ENCODE data around the gene MMP24. TPM values are rescaled to one million over a fixed set of nuclear protein-coding genes. Genes with fewer than 3 reads are reported as not detected.

MMP24 gene
- total RNA-seq, 1 experiment from 2014 or later, result 23.0 TPM

DNA sequence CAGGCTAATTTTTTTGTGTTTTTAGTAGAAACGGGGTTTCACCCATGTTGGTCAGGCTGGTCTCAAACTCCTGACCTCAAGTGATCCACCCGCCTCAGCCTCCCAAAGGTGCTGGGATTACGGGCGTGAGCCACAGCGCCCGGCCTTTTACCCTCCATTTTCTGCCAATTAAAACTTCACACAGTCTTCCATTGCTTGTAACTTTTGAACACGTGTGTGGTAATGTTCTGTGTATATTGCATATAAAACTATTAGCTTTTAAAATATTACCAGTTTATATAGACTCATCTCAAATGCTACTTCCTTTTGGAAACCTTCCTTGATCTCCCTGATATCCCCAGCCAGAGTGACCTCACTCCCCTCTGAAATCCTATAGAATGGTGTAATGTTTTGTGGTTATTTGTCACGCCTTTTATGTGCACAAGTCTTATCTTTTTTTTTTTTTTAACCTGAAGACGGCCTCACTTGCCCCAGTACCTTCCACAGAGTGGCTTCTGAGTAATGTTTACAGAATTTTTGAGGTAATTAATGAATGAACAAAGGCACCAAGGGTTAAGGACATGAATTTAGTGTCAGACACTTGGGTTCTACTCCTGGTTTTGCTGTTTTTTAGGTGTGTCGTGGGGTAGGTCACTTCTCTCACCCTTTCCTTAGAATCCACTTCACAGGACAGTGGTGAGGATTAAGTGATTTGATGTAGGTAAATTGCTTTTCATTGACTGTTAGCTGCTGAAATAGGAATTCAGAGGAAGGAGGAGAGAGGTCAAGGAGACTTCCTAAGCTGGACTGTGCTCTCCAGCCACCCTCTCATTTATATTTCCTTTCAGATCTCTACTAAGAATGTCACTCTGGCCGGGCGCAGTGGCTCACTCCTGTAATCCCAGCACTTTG, 11.2 kb upstream of the MMP24 start:
- no peak overlapping the region for H3K4me2 ChIP-seq (ENCODE audit: insufficient read depth, insufficient read length, low read length)
- WGBS (ENCODE audit: extremely low coverage, insufficient read length, low lambda C conversion rate), result no CpG with 5 or more reads among the region's 12 CpGs

More for the DNA sequence above, 11.2 kb upstream of the MMP24 start:
- no peaks in the 10 kb centered on the region for H3K23me2 ChIP-seq (ENCODE audit: insufficient read length, low read depth, low read length, poor library complexity, severe bottlenecking)
- H3K4me1 Mint-ChIP-seq, result no peaks in the 10 kb centered on the region
- H3K79me2 ChIP-seq (ENCODE audit: insufficient read depth, low read length), result no peaks in the 10 kb centered on the region
- H3K27me3 Mint-ChIP-seq (ENCODE audit: low read depth), result peaks cover 5% of the 10 kb centered on the region; the same call in 1 of the 2 replicates
- H2AFZ ChIP-seq (ENCODE audit: low read length), result no peak overlapping the region
- H3K23ac ChIP-seq (ENCODE audit: insufficient read length, low read depth, low read length), result no peak overlapping the region
- H2BK5ac ChIP-seq (ENCODE audit: insufficient read length, low read length), result no peak overlapping the region
- no peak overlapping the region for H3K27ac Mint-ChIP-seq
- no peaks in the 10 kb centered on the region for H3K9me3 ChIP-seq (ENCODE audit: control insufficient read depth, low read depth, low read length)
- no peaks in the 10 kb centered on the region for H3K36me3 Mint-ChIP-seq (ENCODE audit: insufficient read depth in 1 of 3, low read depth in 3 of 3)
- no peaks in the 10 kb centered on the region for H4K20me1 ChIP-seq (ENCODE audit: control insufficient read depth, insufficient read depth, insufficient read length)
- H3K4ac ChIP-seq (ENCODE audit: low read depth, low read length), result no peak overlapping the region
- H3K27ac ChIP-seq (ENCODE audit: insufficient read length, low read depth, low read length), result no peak overlapping the region
- H2BK120ac ChIP-seq (ENCODE audit: low read depth, low read length, poor library complexity, severe bottlenecking), result no peak overlapping the region
- no peaks in the 10 kb centered on the region for H3K79me1 ChIP-seq (ENCODE audit: insufficient read depth, low read depth, low read length, poor library complexity, severe bottlenecking)
- no peaks in the 10 kb centered on the region for H3K27me3 ChIP-seq (ENCODE audit: insufficient read depth, low read length)
- no peak for DNase-seq
- no peak overlapping the region for H3K9ac ChIP-seq (ENCODE audit: extremely low read depth, insufficient read length, low read length)
- H4K5ac ChIP-seq (ENCODE audit: insufficient read length, low read depth, low read length), result no peak overlapping the region
- TF ChIP-seq, protein P1, sequence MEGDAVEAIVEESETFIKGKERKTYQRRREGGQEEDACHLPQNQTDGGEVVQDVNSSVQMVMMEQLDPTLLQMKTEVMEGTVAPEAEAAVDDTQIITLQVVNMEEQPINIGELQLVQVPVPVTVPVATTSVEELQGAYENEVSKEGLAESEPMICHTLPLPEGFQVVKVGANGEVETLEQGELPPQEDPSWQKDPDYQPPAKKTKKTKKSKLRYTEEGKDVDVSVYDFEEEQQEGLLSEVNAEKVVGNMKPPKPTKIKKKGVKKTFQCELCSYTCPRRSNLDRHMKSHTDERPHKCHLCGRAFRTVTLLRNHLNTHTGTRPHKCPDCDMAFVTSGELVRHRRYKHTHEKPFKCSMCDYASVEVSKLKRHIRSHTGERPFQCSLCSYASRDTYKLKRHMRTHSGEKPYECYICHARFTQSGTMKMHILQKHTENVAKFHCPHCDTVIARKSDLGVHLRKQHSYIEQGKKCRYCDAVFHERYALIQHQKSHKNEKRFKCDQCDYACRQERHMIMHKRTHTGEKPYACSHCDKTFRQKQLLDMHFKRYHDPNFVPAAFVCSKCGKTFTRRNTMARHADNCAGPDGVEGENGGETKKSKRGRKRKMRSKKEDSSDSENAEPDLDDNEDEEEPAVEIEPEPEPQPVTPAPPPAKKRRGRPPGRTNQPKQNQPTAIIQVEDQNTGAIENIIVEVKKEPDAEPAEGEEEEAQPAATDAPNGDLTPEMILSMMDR (conservative IDR thresholded peaks at IDR 0.05), result no peak
- no peak overlapping the region for H4K8ac ChIP-seq (replicated peaks; ENCODE audit: insufficient read length, low read depth, low read length)
- no peak overlapping the region for H3K18ac ChIP-seq (ENCODE audit: insufficient read length, low read depth, low read length)
- H4K91ac ChIP-seq (ENCODE audit: insufficient read length, low read depth, low read length), result no peak overlapping the region
- no peak overlapping the region for H3T11ph ChIP-seq (ENCODE audit: low read length)
- no peaks in the 10 kb centered on the region for H3K9me3 Mint-ChIP-seq
- no peak overlapping the region for H3K4me3 Mint-ChIP-seq
- no peak overlapping the region for H2BK20ac ChIP-seq (ENCODE audit: low read depth, low read length, poor library complexity, severe bottlenecking)
- no peaks in the 10 kb centered on the region; the same call in 1 of the 2 replicates for H3K4me1 ChIP-seq (ENCODE audit: insufficient read depth, low read length)
- no peak overlapping the region for H2BK12ac ChIP-seq (ENCODE audit: insufficient read length, low read depth, low read length)
- no peak overlapping the region for H3K56ac ChIP-seq (ENCODE audit: insufficient read length, low read depth, low read length)
- H2BK15ac ChIP-seq (ENCODE audit: low read depth, low read length), result no peak overlapping the region
- no peak overlapping the region for H3K14ac ChIP-seq (ENCODE audit: insufficient read depth, low read length)
- no peak overlapping the region for H2AK5ac ChIP-seq (ENCODE audit: insufficient read length, low read length)
